HL-60 (cell line): ENCODE results near the gene MBD2.

Experiments used
- POLR2AphosphoS5 ChIP-seq: IDR thresholded peaks from 2 replicates; pipeline ENCODE4 v1.6.1; 2012; ENCODE audit warnings: low read depth
- REST ChIP-seq: IDR thresholded peaks from 2 replicates; pipeline ENCODE4 v1.6.1; 2012; ENCODE audit warnings: low read depth; ENCODE audit not compliant: insufficient replicate concordance
- TF ChIP-seq, protein P1 (sequence below): IDR thresholded peaks from one replicate; pipeline ENCODE4 v1.5.1; 2011; ENCODE audit warnings: low read length, control low read depth, inconsistent platforms; ENCODE audit not compliant: insufficient read depth

- TF ChIP-seq, protein P1, sequence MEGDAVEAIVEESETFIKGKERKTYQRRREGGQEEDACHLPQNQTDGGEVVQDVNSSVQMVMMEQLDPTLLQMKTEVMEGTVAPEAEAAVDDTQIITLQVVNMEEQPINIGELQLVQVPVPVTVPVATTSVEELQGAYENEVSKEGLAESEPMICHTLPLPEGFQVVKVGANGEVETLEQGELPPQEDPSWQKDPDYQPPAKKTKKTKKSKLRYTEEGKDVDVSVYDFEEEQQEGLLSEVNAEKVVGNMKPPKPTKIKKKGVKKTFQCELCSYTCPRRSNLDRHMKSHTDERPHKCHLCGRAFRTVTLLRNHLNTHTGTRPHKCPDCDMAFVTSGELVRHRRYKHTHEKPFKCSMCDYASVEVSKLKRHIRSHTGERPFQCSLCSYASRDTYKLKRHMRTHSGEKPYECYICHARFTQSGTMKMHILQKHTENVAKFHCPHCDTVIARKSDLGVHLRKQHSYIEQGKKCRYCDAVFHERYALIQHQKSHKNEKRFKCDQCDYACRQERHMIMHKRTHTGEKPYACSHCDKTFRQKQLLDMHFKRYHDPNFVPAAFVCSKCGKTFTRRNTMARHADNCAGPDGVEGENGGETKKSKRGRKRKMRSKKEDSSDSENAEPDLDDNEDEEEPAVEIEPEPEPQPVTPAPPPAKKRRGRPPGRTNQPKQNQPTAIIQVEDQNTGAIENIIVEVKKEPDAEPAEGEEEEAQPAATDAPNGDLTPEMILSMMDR, result no peak
- TF ChIP-seq REST, result no peak
- TF ChIP-seq POLR2AphosphoS5, result no peak
Measured at GRCh38 chr18:54183390-54183789, 41.1 kb downstream of the MBD2 start.
